Natural killer cell treated with Interleukin-12 subunit alpha and Interleukin-12 subunit beta and Interleukin-15 and Interleukin-18, amount 100 ng/mL, for 72 hours (primary cell): ENCODE results near the gene SLAMF7. TPM values are rescaled to one million over a fixed set of nuclear protein-coding genes. Genes with fewer than 3 reads are reported as not detected.
A peak's percentile ranks its signal among the peaks of the same experiment; 100 is the strongest.
"Not testable (repeated sequence)": the region's sequence is repeated elsewhere in the genome, so short reads cannot be mapped to it uniquely, and the experiment has no call there.

Experiments used
- ATAC-seq, 2 donors: fragments of 150-1000 bp; cut with Tn5 transposase in 1 of 2; sonication (Bioruptor Pico), chemical (Tn5 transposase) in 1 of 2; 2 replicates each; pipeline ENCODE4 v1.10.0; 2021
- DNase-seq: peaks from one replicate; pipeline ENCODE4 v3.0.0; 2022; ENCODE audit warnings: low spot score
- H3K27ac Mint-ChIP-seq, 2 donors: 1 replicate in 1 of 2; 2 replicates in 1 of 2; pipeline ENCODE4 v1.8.0; 2022; ENCODE audit warnings: mixed read lengths in 2 of 2, mild to moderate bottlenecking in 1 of 2, moderate library complexity in 1 of 2
- H3K27me3 Mint-ChIP-seq, 2 donors: 1 replicate in 1 of 2; 2 replicates in 1 of 2; pipeline ENCODE4 v1.8.0; 2022; ENCODE audit warnings: mixed read lengths in 2 of 2
- H3K36me3 Mint-ChIP-seq: one replicate; pipeline ENCODE4 v1.8.0; 2022; ENCODE audit warnings: mixed read lengths
- H3K4me1 Mint-ChIP-seq, 2 donors: 1 replicate in 1 of 2; 2 replicates in 1 of 2; pipeline ENCODE4 v1.8.0; 2022; ENCODE audit warnings: low read depth in 2 of 2, mixed read lengths in 2 of 2, mild to moderate bottlenecking in 1 of 2
- H3K4me3 Mint-ChIP-seq: one replicate; pipeline ENCODE4 v1.8.0; 2022; ENCODE audit warnings: mixed read lengths
- H3K9me3 Mint-ChIP-seq: 2 replicates; pipeline ENCODE4 v1.8.0; 2022; ENCODE audit warnings: mixed read lengths
- total RNA-seq, 2 donors: library from RNA; stranded (reverse); gene quantifications; one replicate each; pipeline ENCODE4 v1.2.3, GENCODE V29; 2022

Gene SLAMF7
- total RNA-seq, 2 donors from 2014 or later, result 677 to 1,669 TPM

DNA sequence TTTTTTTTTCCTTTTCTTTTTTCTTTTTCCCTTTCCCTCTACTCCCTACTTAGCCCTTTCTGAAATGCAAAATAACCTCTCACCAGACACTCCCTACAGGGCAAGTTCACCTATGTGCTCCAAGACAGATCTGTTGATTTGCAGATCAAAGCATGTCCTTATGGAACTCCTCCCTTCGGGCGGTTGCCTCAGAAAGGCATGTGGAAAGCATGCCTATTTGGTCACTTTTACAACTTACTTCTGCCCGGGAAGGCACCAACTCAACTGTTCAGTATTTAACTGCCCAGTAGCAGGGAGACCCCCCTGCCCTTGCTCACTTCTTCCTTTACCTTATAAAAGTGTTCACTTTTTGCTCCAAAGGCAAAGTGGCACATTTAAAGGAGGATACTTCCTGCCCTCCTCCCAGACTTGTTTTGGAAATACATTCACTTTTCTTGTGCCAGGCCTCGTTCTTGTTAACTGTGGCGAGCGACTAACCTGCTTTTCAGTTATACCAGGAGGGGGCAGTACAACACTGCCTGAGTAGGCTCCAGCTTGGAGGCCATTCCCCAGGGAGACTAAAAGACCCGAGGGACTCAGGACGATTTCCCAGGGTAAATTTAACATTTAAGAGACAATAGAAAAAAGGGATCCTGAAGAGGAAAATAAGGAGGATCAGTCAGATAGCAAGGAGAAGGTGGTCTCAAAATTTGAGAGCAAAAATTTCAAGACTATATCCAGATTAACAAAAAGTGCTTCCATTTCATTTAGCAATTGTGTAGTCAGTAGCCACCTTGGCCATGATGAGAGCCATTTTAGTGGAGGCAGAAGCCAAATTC, 12.3 kb upstream of the SLAMF7 start:
- Mint-ChIP-seq H3K4me1 (peaks cover 18 to 28% of the 10 kb centered on the region in 2 donors), H3K36me3 (peaks cover 3% of the 10 kb centered on the region), H3K4me3 (no peak overlapping the region), H3K27ac (no peak overlapping the region), H3K9me3 (peaks cover 3% of the 10 kb centered on the region), H3K27me3 (no peaks in the 10 kb centered on the region)
- ATAC-seq (peak; percentile 75 to 82), DNase-seq (peak; percentile 81)

DNA sequence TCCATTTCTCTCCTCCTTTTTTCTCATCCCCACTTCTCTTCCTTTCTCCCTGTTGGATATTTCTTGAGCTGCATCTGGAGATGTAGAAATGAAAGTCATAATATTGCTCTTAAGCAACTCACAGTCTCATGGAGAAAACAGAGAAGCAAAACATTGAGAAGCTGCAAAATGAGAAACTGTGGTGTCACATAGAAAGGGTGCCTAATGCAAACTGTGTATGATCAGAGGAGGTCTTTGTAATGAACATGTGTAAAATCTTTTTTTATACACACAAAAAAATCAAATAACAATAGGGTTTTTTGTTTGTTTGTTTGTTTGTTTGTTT, 11.8 kb upstream of the SLAMF7 start:
- Mint-ChIP-seq H3K9me3 (peaks cover 4% of the 10 kb centered on the region), H3K27me3 (no peaks in the 10 kb centered on the region), H3K27ac (no peak overlapping the region), H3K4me3 (no peak overlapping the region), H3K36me3 (peaks cover 9% of the 10 kb centered on the region), H3K4me1 (peaks cover 21 to 31% of the 10 kb centered on the region in 2 donors)
- no peak for ATAC-seq
- DNase-seq, result no peak

DNA sequence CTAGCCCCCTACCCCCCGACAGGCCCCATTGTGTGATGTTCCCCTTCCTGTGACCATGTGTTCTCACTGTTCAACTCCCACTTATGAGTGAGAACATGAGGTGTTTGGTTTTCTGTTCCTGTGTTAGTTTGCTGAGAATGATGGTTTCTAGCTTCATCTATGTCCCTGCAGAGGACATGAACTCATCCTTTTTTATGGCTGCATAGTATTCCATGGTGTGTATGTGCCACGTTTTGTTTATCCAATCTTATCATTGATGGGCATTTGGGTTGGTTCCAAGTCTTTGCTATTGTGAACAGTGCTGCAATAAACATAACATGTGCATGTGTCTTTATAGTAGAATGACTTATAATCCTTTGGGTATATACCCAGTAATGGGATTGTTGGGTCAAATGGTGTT, 7.5 kb upstream of the SLAMF7 start:
- H3K4me1 Mint-ChIP-seq, result peaks cover 36 to 45% of the 10 kb centered on the region in 2 donors
- not testable (repeated sequence) for H3K27me3 Mint-ChIP-seq, DNase-seq, ATAC-seq
- H3K9me3 Mint-ChIP-seq, result peaks cover 19% of the 10 kb centered on the region
- H3K27ac Mint-ChIP-seq, result peak overlapping the region; percentile 93
- H3K36me3 Mint-ChIP-seq, result peaks cover 46% of the 10 kb centered on the region
- peak overlapping the region; percentile 61 for H3K4me3 Mint-ChIP-seq

DNA sequence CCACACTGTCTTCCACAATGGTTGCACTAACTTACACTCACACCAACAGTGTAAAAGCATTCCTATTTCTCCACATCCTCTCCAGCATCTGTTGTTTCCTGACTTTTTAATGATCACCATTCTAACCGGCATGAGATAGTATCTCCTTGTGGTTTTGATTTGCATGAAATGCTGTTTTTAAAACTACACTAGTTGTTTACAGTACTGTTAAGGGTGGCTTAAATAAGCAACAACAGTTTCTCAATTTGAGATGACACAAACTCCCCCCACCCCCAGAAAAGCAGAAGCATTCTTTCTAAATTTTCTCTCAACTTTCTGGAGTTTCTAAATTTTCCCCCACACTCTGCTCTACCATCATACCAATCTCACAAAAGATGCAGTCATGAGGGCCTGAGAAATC, 7.1 kb upstream of the SLAMF7 start:
- no peaks in the 10 kb centered on the region for H3K27me3 Mint-ChIP-seq
- H3K9me3 Mint-ChIP-seq, result peaks cover 21% of the 10 kb centered on the region
- H3K36me3 Mint-ChIP-seq, result peaks cover 51% of the 10 kb centered on the region
- H3K4me1 Mint-ChIP-seq, result peaks cover 39 to 48% of the 10 kb centered on the region in 2 donors
- ATAC-seq (peak in 1 of 2 donors; percentile 34), DNase-seq (no peak)
- peak overlapping the region; percentile 61 for H3K4me3 Mint-ChIP-seq
- peak overlapping the region; percentile 93 for H3K27ac Mint-ChIP-seq

DNA sequence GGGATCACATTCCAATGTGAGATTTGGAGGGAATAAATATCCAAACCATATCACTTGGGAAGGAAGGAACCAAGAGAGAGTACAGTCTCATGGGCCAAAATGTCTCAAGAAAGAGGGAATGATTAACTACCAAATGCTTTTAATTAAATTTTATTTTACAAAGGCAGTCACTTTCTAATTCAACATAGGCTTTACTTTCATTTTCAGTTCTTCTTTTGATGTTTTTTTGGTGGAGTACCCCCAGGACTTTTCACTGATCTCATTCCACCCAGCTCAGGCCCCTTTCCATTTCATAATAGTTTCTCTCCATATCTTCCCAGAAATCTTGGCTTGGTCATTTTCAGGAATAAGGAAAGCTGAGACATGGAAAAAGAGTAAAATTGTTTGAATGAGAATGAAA, 5.1 kb upstream of the SLAMF7 start:
- peak in 1 of 2 donors; percentile 68 for ATAC-seq
- Mint-ChIP-seq H3K9me3 (peaks cover 28% of the 10 kb centered on the region), H3K27me3 (no peaks in the 10 kb centered on the region), H3K4me3 (peak overlapping the region; percentile 61), H3K27ac (peak overlapping the region; percentile 93), H3K4me1 (peaks cover 54 to 65% of the 10 kb centered on the region in 2 donors), H3K36me3 (peaks cover 55% of the 10 kb centered on the region)
- DNase-seq, result no peak

DNA sequence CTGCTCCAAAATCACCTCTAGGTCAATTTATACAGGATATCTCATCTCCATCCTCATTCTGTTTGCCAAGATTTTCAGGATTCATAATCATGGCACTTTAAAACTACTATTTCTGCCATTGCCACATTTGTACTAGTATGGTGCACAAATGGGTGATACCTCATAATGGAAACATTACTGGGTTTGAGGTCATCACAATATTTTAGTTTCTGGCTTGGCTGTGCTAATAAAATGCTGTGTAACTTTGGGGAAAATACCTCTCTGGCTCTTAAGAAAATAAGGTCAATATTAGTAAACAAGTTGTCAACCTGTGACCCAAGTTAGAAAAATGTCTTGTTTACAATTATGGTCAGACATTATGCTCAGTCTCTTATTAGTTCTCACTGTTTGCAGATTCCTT, 4.7 kb upstream of the SLAMF7 start:
- Mint-ChIP-seq H3K36me3 (peaks cover 55% of the 10 kb centered on the region), H3K9me3 (peaks cover 28% of the 10 kb centered on the region), H3K27me3 (no peaks in the 10 kb centered on the region), H3K4me1 (peaks cover 55 to 66% of the 10 kb centered on the region in 2 donors), H3K4me3 (peak overlapping the region; percentile 61), H3K27ac (peak overlapping the region; percentile 93)
- DNase-seq (no peak), ATAC-seq (no peak)

DNA sequence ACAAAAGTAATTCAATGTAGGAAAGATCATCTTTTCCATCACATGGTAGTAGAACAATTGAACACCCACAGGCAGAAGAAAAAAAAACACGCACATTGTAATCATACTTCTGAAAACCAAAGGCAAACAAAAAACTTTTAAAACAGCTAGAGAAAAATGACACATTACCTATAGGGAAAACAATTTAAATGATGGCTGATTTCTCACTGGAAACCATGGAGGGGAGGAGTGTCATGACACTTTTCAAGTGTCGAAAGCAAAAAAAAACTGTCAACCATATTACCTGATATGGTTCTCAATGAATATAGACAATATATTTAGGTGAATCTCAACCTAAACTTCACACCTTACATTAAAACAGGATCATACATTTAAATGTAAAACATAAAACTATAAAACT, 776 bp upstream of the SLAMF7 start:
- DNase-seq (no peak), ATAC-seq (no peak)
- H3K4me1 Mint-ChIP-seq, result peaks cover 58 to 72% of the 10 kb centered on the region in 2 donors
- H3K9me3 Mint-ChIP-seq, result peaks cover 16% of the 10 kb centered on the region
- no peaks in the 10 kb centered on the region for H3K27me3 Mint-ChIP-seq
- peak overlapping the region; percentile 93 for H3K27ac Mint-ChIP-seq
- peak overlapping the region; percentile 89 for H3K4me3 Mint-ChIP-seq
- peaks cover 65% of the 10 kb centered on the region for H3K36me3 Mint-ChIP-seq

DNA sequence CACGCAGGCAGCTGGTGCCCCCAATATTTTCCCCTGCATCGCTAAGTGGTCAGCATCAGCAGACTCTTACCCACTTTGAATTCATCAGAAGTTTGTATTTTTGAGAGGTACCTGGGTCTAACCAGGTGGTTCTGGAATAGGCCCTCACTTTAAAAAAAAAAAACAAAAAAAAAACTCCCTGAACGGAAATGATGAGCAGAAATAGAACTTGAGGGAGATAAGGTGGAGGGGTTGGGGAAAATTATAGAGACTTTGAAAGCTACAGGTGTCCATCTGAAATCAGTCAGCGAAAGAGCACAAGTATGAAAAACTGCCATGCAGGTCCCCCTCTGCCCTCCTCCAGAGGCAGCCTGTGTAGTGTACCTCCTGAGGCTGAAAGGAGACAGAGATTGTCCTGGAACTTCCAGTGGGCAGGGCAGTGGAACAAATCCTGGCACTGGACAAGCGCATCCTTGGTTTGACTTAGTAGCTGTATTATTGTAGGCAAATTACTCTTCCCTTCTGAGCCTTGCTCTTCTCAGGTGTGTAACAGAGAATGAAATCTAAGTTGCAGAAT, 1.2 kb downstream of the SLAMF7 start:
- no peaks in the 10 kb centered on the region for H3K27me3 Mint-ChIP-seq
- H3K4me1 Mint-ChIP-seq, result peaks cover 62 to 73% of the 10 kb centered on the region in 2 donors
- ATAC-seq (no peak), DNase-seq (no peak)
- peaks cover 66% of the 10 kb centered on the region for H3K36me3 Mint-ChIP-seq
- peaks cover 13% of the 10 kb centered on the region for H3K9me3 Mint-ChIP-seq
- peak overlapping the region; percentile 89 for H3K4me3 Mint-ChIP-seq
- peak overlapping the region; percentile 93 for H3K27ac Mint-ChIP-seq

DNA sequence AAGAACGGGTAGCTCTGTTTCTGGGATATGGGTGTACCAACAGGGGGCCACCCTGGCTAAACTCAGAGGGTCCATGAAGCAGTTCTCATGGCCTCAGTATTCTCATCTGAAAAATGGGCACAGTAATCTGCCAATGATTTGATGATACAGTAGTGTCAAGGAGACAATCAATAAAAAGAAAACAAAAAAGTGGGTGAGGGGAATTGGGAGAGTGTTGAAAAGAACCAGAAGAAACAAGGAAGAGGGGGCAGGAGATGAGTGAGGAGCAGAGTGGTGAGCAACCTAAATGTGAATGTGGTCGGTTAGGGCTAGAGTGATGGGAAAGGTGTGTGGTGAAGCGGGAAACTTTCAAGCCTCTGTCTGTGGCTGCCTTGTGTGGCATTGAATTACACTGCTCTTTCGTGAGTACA, 2.0 kb downstream of the SLAMF7 start:
- ATAC-seq (peak; percentile 64 to 69), DNase-seq (peak; percentile 85)
- H3K4me3 Mint-ChIP-seq, result peak overlapping the region; percentile 89
- peaks cover 67 to 77% of the 10 kb centered on the region in 2 donors for H3K4me1 Mint-ChIP-seq
- H3K27ac Mint-ChIP-seq, result peak overlapping the region; percentile 93
- peaks cover 10% of the 10 kb centered on the region for H3K9me3 Mint-ChIP-seq
- H3K36me3 Mint-ChIP-seq, result peaks cover 65% of the 10 kb centered on the region
- no peaks in the 10 kb centered on the region for H3K27me3 Mint-ChIP-seq

DNA sequence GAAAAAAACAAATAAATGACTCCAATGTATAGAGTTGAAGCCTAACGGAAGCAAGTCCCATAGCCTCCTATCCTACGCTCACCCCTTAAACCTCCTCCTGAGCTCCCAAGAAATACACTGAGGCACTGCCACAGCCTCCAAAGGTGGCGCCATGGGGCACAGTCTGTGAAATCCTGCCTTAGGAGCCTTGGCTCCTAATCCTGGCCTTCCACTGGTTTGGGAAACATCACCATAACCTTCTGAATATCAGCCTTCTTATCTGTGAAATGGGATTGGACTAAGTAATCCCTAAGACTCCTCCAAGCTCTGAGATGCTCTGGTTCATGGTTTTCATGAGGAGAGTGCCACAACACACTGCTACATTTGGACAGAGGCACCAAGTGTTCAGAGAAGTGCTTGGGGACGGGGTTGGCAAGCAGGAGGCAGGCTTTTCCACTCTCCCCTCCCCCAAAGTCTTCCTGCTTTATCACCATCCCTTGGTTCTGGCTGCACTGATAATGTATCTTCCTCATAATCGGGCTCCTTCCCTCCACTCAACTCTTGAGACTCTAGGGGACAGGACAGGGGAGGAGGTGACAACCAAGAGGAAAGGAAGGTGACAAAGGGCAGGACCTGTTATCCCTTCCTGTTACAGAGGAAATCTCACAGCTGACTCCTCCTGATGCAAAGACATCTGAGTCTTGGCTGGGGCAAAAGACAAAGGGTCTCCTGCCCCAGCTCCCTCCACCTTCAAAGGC, 2.7 kb downstream of the SLAMF7 start:
- Mint-ChIP-seq H3K27me3 (no peaks in the 10 kb centered on the region), H3K4me3 (peak overlapping the region; percentile 89)

DNA sequence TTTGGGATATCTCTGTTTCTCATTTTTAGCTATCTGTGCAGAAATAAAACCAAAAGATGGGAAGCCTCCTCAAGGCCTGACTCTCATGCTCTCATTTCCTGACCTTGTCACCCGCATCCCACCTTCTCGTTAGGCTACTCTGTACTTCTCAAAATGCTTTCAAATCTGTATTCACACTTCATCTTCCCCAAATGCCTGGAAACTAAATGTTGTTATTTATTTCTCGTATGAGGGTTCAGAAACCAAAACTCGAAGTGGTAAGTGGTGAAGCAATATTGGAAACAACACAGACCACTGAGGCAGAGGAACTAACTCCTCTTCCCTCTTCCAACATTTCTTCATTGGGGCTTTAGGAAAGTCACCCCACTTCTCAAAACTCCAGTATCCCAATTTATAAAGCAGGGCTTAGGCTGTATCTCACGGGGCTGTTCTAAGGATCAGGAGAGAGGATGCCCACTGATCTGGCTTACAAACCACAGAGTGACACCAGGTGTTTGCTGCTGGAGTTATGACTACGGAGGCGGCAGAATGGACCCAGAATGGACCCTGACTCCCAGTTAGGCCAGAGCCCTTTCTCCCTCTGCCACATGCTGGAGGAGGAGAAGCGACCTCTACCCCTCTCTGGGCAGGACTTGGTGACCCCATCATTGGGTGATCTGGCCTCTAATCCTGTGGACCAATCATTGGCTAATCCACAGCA, 3.5 kb downstream of the SLAMF7 start:
- Mint-ChIP-seq H3K9me3 (peaks cover 6% of the 10 kb centered on the region), H3K27ac (peak overlapping the region; percentile 93), H3K36me3 (peaks cover 61% of the 10 kb centered on the region), H3K27me3 (no peaks in the 10 kb centered on the region), H3K4me3 (peak overlapping the region; percentile 89), H3K4me1 (peaks cover 69 to 80% of the 10 kb centered on the region in 2 donors)
- ATAC-seq (peak; percentile 57 to 72), DNase-seq (peak; percentile 82)

More for the DNA sequence above, 2.7 kb downstream of the SLAMF7 start:
- Mint-ChIP-seq H3K36me3 (peaks cover 63% of the 10 kb centered on the region), H3K27ac (peak overlapping the region; percentile 93), H3K9me3 (peaks cover 10% of the 10 kb centered on the region), H3K4me1 (peaks cover 70 to 80% of the 10 kb centered on the region in 2 donors)
- ATAC-seq (peak; percentile 13 to 51), DNase-seq (peak; percentile 69)

DNA sequence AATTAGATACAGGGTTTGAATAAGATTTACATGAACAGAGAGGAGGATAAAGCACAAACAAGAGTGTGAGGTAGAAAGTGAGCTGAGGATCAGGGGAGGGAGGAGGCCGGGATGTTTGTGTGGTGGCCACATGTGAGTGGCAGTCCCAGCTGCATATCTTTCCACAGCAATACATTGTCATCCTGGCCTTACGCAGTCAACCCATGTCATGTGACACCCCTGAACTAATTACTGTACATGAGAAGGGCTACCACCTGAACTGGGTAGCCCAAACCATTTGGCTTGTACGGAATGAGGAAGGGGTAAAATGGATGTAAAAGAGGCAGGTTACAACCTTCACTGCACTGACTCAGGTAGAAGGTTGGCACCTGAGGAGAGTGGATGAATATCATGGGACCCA, 4.2 kb downstream of the SLAMF7 start:
- ATAC-seq (peak; percentile 21 to 51), DNase-seq (peak; percentile 70)
- peak overlapping the region; percentile 93 for H3K27ac Mint-ChIP-seq
- peak overlapping the region; percentile 89 for H3K4me3 Mint-ChIP-seq
- H3K9me3 Mint-ChIP-seq, result peaks cover under 1% of the 10 kb centered on the region
- H3K4me1 Mint-ChIP-seq, result peaks cover 70 to 80% of the 10 kb centered on the region in 2 donors
- H3K36me3 Mint-ChIP-seq, result peaks cover 68% of the 10 kb centered on the region
- H3K27me3 Mint-ChIP-seq, result no peaks in the 10 kb centered on the region

DNA sequence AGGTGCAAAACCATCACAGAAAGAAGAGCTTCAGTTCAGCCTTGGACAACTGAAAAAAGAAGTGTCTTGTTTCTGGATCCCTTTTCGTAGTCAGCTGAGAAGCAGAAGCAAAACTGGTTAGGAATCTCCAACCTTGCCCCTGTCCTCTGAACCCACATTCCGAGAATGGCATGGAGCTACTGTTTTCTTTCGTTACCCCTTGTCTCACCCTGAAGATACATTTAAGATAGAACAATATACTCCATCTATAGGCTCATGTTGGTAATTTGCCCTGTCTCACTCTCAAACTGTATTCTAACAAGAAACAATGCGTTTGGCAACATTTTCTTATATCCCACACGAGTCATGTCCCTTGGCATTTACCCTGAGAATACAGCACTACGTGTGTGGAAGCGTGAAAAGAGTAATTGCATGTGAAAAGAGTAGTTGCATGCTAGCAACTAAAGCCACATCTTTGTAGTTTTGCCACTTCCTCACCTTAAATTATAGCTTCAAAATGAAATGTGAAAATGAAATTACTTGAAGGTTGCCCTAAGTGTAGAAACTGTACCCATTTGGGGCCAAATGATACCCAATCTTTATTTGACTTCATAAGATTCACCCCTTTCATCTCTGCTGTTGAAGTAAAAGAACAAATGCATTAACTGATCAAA, 5.3 kb downstream of the SLAMF7 start:
- H3K27ac Mint-ChIP-seq, result peak overlapping the region; percentile 93
- no peaks in the 10 kb centered on the region for H3K9me3 Mint-ChIP-seq
- H3K27me3 Mint-ChIP-seq, result no peaks in the 10 kb centered on the region
- H3K4me1 Mint-ChIP-seq, result peaks cover 75 to 83% of the 10 kb centered on the region in 2 donors
- H3K4me3 Mint-ChIP-seq, result peak overlapping the region; percentile 89
- H3K36me3 Mint-ChIP-seq, result peaks cover 78% of the 10 kb centered on the region
- peak; percentile 58 to 62 for ATAC-seq
- DNase-seq, result no peak
